Common myeloid progenitor, CD34-positive (primary cell): Measurements from ENCODE around the gene C10orf143.
A peak's percentile ranks its signal among the peaks of the same experiment; 100 is the strongest.

Experiments
- CTCF ChIA-PET: fragments of 350-600 bp; sonication (Branson Sonifier 250); formaldehyde crosslinking; loops from one replicate; lab custom pipeline; 2021; ENCODE audit warnings: antibody characterized with exemption; lab: Charles Lee
- POLR2A ChIA-PET: fragments of 350-600 bp; sonication (Branson Sonifier 250); formaldehyde crosslinking; loops from one replicate; lab custom pipeline; 2021; ENCODE audit warnings: antibody characterized with exemption; lab: Charles Lee
- DNase-seq, 3 donors: peaks; one replicate each; pipeline versions ENCODE4 v3.0.0 to v3.0.0-alpha.2; 2013
- H3K27ac ChIP-seq, 2 experiments: 1 replicate in 1 of 2; 2 replicates in 1 of 2; pipeline ENCODE4 v1.7.0; 2013; ENCODE audit warnings: inconsistent platforms in 2 of 2, low read length in 2 of 2, mild to moderate bottlenecking in 2 of 2, low read depth in 1 of 2, moderate library complexity in 1 of 2; ENCODE audit not compliant: severe bottlenecking in 2 of 2, insufficient read depth in 1 of 2, poor library complexity in 1 of 2
- H3K27me3 ChIP-seq, 5 experiments: replicated peaks in 2 of 5; 1 replicate in 3 of 5; 2 replicates in 2 of 5; pipeline versions ENCODE4 v1.6.1 to v1.7.0; 2013; ENCODE audit warnings: low read length in 4 of 5, mild to moderate bottlenecking in 2 of 5, moderate library complexity in 2 of 5, inconsistent platforms in 1 of 5; ENCODE audit not compliant: insufficient read depth in 5 of 5, control insufficient read depth in 4 of 5
- H3K36me3 ChIP-seq, 4 experiments: 1 replicate in 2 of 4; 2 replicates in 2 of 4; pipeline versions ENCODE4 v1.6.1 to v1.7.0; 2013; ENCODE audit warnings: low read length in 3 of 4, control low read depth in 1 of 4, mild to moderate bottlenecking in 1 of 4; ENCODE audit not compliant: control insufficient read depth in 4 of 4, insufficient read depth in 4 of 4
- H3K4me1 ChIP-seq, 4 experiments: 1 replicate in 3 of 4; 2 replicates in 1 of 4; pipeline versions ENCODE4 v1.6.1 to v1.7.1; 2013; ENCODE audit warnings: low read length in 3 of 4, mild to moderate bottlenecking in 3 of 4, control low read depth in 1 of 4, inconsistent platforms in 1 of 4, moderate library complexity in 1 of 4; ENCODE audit not compliant: control insufficient read depth in 4 of 4, insufficient read depth in 4 of 4; ENCODE audit errors: control extremely low read depth in 1 of 4
- H3K4me3 ChIP-seq, 7 experiments: 1 replicate in 4 of 7; 2 replicates in 3 of 7; pipeline versions ENCODE4 v1.5.1 to v1.7.0; 2013; ENCODE audit warnings: mild to moderate bottlenecking in 7 of 7, low read length in 6 of 7, moderate library complexity in 6 of 7, inconsistent platforms in 2 of 7, low read depth in 2 of 7, control low read depth in 1 of 7; ENCODE audit not compliant: insufficient read depth in 4 of 7, control insufficient read depth in 1 of 7; ENCODE audit errors: extremely low read depth in 1 of 7
- H3K9me3 ChIP-seq, 5 experiments: 1 replicate in 4 of 5; 2 replicates in 1 of 5; pipeline versions ENCODE4 v1.6.1 to v1.7.1; 2013; ENCODE audit warnings: low read length in 4 of 5, mild to moderate bottlenecking in 2 of 5, inconsistent platforms in 1 of 5, low read depth in 1 of 5, moderate library complexity in 1 of 5; ENCODE audit not compliant: control insufficient read depth in 4 of 5, insufficient read depth in 2 of 5; ENCODE audit errors: control extremely low read depth in 1 of 5
- WGBS: methylation state at CpG from one replicate; pipeline ENCODE4 v1.1.5; 2013; ENCODE audit not compliant: insufficient coverage; 5-methylcytosine and 5-hydroxymethylcytosine counted together

C10orf143 gene

DNA sequence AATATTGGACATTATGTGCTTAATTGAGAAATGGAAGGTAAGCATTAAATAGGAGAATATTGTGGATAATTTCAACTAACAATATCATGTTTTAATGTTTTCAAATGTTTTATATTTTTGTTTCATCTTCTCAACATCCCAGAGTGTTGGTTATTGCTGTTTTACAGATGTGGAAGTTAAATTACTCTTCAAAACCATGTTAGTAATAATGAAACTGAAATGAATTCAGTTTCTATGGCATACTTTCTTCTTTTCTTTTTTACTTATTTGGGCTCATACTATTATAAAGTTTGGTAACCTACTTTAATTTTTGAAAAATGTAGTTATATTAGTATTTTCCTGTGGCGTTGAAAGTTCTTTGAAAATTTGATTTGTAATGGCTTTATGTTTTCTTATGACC, 29.8 kb upstream of the C10orf143 start:
- no CpG with 5 or more reads among the region's 1 CpG for WGBS

DNA sequence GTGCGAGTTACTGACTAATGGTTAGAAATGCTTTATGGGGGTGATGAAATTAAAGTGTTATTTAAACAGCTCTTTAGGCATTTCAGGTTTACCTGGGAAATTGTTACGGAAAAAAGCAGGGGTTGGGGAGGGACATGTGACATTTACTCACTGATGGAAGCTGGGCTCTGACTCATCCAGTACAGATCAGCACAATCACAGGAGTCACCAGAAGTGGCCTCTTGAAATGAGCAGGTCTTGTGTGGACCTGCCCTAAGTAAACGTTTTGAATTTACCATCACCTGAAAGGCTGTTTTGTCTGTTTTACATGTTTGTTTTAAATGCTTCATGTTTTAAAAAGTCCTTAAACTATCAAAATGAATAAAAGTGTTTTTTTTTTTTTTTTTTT, 27.8 kb upstream of the C10orf143 start:
- Histone ChIP-seq H3K36me3 (peaks cover 0 to 15% (median 4%) of the 10 kb centered on the region in 4 experiments), H3K27ac (peak overlapping the region in 1 of 2 experiments; percentile 29), H3K27me3 (peaks cover 0 to 5% (median 0%) of the 10 kb centered on the region in 5 experiments), H3K4me3 (no peak overlapping the region), H3K4me1 (peaks cover 7 to 35% (median 23%) of the 10 kb centered on the region in 4 experiments), H3K9me3 (no peaks in the 10 kb centered on the region)
- CTCF ChIA-PET, result no interaction called here
- peak in 1 of 3 donors; percentile 24 for DNase-seq
- WGBS, result 94% methylated on average over 3 of the region's 3 CpGs
- POLR2A ChIA-PET, result no interaction called here

More for the DNA sequence above, 29.8 kb upstream of the C10orf143 start:
- Histone ChIP-seq H3K27ac (no peak overlapping the region), H3K36me3 (peaks cover 0 to 19% (median 4%) of the 10 kb centered on the region in 4 experiments), H3K9me3 (no peaks in the 10 kb centered on the region), H3K4me3 (no peak overlapping the region), H3K27me3 (peaks cover 0 to under 1% (median 0%) of the 10 kb centered on the region in 5 experiments), H3K4me1 (peaks cover 7 to 33% (median 22%) of the 10 kb centered on the region in 4 experiments)
- ChIA-PET CTCF (interaction anchor here (1.3 kb wide), 1 partner anchor 29 kb away, joined by 5 read pairs; no protein-coding TSS in a partner anchor), POLR2A (no interaction called here)
- DNase-seq, result no peak

DNA sequence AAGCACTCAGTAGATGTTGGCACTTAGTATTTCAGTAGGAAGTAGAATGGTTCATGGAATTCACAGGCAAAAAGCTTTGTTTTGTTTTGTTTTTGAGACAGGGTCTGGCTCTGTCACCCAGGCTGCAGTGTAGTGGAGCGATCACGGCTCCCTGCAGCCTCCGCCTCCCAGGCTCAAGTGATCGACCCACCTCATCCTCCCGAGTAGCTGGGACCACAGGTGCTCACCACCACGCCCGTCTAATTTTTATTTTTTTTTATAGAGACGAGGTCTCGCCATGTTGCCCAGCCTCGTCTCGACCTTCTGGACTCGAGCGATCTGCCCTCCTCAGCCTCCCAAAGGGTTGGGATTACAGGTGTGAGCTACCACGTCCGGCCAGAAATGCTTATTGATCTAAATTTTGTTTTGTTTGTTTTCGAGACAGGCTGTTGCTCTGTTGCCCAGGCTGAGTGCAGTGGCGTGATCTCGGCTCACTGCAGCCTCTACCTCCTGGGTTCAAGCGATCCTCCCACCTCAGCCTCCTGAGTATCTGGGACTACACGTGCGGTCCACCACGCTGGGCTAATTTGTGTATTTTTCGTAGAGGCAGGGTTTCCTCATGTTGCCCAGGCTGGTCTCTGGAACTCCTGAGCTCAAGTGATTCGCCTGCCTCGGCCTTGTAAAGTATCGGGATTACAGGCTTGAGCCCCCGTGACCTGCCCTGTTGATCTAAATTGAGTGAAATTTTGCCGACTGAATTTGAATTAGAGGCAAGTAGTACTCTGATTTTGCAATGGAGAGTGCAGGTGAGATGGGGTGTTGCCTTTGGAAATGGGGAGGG, 27.2 kb upstream of the C10orf143 start:
- ChIA-PET POLR2A (no interaction called here), CTCF (interaction anchor here (1.2 kb wide), 1 partner anchor 28 kb away, joined by 4 read pairs; no protein-coding TSS in a partner anchor)
- H3K4me3 ChIP-seq, result peak overlapping the region in 5 of 7 experiments; percentile 72 to 91 (median 83)
- peak overlapping the region in 1 of 2 experiments; percentile 29 for H3K27ac ChIP-seq
- 97% methylated on average over 23 of the region's 28 CpGs for WGBS
- peaks cover 0 to 5% (median 0%) of the 10 kb centered on the region in 5 experiments for H3K27me3 ChIP-seq
- no peaks in the 10 kb centered on the region for H3K9me3 ChIP-seq
- H3K36me3 ChIP-seq, result peaks cover 0 to 10% (median 4%) of the 10 kb centered on the region in 4 experiments
- H3K4me1 ChIP-seq, result peaks cover 7 to 35% (median 23%) of the 10 kb centered on the region in 4 experiments
- no peak for DNase-seq

DNA sequence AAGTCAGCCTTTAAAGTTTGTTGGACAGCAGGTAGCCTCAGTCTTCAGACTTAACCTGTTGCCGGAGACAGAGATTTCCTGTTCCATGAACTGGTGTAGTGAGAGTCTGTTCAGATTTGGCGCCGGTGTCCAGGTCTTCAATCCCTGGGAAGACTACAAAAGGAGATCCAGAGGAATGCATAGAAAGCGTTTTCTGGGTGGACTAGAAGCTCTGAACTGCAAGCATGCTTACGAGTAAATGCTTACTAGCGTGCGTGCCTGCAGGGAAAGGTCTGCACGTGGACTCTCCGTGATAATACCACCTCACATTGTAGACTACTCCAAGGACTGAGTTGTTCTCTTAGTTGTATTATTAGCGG, 26.4 kb upstream of the C10orf143 start:
- Histone ChIP-seq H3K4me3 (peak overlapping the region; percentile 72 to 91 (median 76)), H3K27ac (peak overlapping the region in 1 of 2 experiments; percentile 77), H3K9me3 (no peaks in the 10 kb centered on the region), H3K36me3 (peaks cover 0 to 5% (median 1%) of the 10 kb centered on the region in 4 experiments), H3K27me3 (peaks cover 0 to 5% (median 0%) of the 10 kb centered on the region in 5 experiments), H3K4me1 (peaks cover 7 to 35% (median 23%) of the 10 kb centered on the region in 4 experiments)
- 8% methylated on average over 6 of the region's 10 CpGs for WGBS
- ChIA-PET CTCF (interaction anchor here (1.2 to 1.3 kb wide), 3 partner anchors 27 to 53 kb away, joined by 3 to 4 read pairs (median 4); no protein-coding TSS in a partner anchor), POLR2A (no interaction called here)
- DNase-seq, result peak in 2 of 3 donors; percentile 27 to 36

DNA sequence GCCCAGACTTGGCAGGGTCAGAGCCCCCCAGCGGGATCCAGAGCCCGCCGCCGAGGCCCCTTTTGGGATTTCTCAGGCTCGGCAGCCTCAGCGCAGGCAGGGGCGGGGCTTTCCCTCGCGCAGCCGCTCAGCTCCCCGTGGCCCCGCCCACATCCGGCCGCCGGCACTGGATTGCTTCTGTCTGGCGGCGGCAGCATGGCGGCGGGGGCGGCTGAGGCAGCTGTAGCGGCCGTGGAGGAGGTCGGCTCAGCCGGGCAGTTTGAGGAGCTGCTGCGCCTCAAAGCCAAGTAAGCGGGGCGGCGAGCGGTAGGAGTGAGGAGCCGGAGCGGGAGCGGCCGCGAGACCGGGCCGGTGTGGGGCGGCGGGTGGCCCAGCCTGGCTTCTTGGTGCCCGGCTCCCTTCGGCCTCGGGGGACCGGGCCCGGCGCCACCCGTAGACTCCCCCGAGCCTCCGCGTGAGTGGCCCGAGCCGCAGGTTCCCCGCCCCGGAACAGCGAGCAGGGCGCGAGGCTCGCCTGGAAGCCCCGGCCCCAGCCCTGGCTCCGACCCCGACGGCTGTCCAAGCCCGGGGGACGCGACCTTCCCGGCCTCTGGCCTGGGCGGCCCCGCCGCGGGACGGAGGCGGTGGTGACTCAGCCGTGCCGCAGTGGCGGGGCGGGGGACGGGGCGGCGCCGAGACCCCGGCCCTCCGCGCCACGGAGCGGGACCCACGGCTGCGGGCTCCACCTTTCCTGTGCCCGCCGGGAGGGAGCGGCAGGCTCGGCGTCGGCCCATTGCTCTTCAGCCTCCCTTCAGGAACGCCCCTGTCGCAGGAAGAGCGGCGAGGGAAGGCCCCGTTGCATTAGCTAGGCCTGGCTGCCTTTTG, 25.8 kb upstream of the C10orf143 start, which contains the start of gene GLRX3:
GLRX3 (plus strand) TSS at position 166 of the 864 bp plus-strand sequence; CDS start at position 196, 30 bp downstream.
- H3K27me3 ChIP-seq, result peaks cover 0 to 10% (median 0%) of the 10 kb centered on the region in 5 experiments
- peak within 1 kb of the TSS; percentile 72 to 91 (median 76) for H3K4me3 ChIP-seq
- peaks cover 7 to 31% (median 22%) of the 10 kb centered on the region in 4 experiments for H3K4me1 ChIP-seq
- H3K9me3 ChIP-seq, result no peaks in the 10 kb centered on the region
- ChIA-PET CTCF (interaction anchor here (0.9 to 1.6 kb wide), 5 partner anchors 8 to 53 kb away, joined by 3 to 5 read pairs (median 4); partner anchors contain the start of gene C10orf143), POLR2A (interaction anchor here (1.4 kb wide), 1 partner anchor 26 kb away, joined by 10 read pairs; the partner anchor contains the start of gene C10orf143)
- peak within 1 kb of the TSS in 1 of 2 experiments; percentile 77 for H3K27ac ChIP-seq
- DNase-seq, result peak; percentile 78 to 89 (median 84)
- H3K36me3 ChIP-seq, result no peaks in the 10 kb centered on the region
- WGBS, result under 1% methylated on average over 89 of the region's 96 CpGs

DNA sequence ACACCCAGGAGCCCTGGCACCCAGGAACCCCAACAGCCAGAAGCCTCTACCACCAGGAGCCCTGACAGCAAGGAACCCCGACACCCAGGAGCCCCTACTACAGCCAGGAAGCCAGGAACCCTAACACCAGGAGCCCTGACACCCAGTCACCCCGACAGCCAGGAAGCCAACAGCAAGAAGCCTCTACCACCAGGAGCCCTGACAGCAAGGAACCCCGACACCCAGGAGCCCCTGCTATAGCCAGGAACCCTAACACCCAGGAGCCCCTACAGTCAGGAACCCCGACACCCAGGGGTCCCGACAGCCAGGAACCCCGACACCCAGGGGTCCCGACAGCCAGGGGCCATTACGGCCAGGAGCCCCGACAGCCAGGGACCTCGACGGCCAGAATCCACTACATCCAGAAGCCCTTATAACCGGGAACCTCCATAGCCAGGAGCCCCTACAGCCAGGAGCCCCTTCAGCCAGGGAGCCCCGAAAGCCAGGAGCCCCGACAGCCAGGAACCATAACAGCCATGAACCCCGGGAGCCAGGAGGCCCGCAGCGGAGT, 25.1 kb upstream of the C10orf143 start:
- 18% methylated on average over 12 of the region's 17 CpGs for WGBS
- CTCF ChIA-PET, result interaction anchor here (0.9 to 1.6 kb wide), 3 partner anchors 8 to 54 kb away, joined by 3 to 5 read pairs (median 3); partner anchors contain the start of gene C10orf143
- Histone ChIP-seq H3K4me3 (peak overlapping the region; percentile 72 to 91 (median 76)), H3K4me1 (peaks cover 7 to 26% (median 21%) of the 10 kb centered on the region in 4 experiments), H3K36me3 (no peaks in the 10 kb centered on the region), H3K9me3 (no peaks in the 10 kb centered on the region), H3K27me3 (peaks cover 0 to 14% (median 2%) of the 10 kb centered on the region in 5 experiments), H3K27ac (peak overlapping the region in 1 of 2 experiments; percentile 77)
- POLR2A ChIA-PET, result interaction anchor here (1.4 kb wide), 1 partner anchor 25 kb away, joined by 10 read pairs; the partner anchor contains the start of gene C10orf143
- no peak for DNase-seq
